GM21737 (cell line): ENCODE data around the gene TACC3.

ENCODE experiments used
- ATAC-seq: cut with Tn5 transposase; IDR thresholded peaks from one replicate; pipeline ENCODE4 v1.9.1; 2021; ENCODE audit warnings: mild to moderate bottlenecking, moderate library complexity; ENCODE audit not compliant: unreplicated experiment

TACC3 gene

DNA sequence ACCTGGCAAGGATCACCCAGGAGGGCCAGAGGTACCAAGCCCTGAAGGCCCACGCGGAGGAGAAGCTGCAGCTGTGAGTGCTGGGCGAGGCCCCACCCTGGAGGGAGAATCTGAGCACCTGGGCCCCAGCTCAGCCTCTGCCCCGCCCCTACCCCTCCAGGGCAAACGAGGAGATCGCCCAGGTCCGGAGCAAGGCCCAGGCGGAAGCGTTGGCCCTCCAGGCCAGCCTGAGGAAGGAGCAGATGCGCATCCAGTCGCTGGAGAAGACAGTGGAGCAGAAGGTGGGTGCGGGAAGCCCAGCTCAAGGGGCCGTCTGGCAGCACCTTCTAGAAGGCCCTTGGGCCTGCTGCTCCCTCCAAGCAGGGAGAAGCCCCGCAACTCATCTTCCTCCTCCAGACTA, 23.2 kb downstream of the TACC3 start:
- ATAC-seq: no peak

DNA sequence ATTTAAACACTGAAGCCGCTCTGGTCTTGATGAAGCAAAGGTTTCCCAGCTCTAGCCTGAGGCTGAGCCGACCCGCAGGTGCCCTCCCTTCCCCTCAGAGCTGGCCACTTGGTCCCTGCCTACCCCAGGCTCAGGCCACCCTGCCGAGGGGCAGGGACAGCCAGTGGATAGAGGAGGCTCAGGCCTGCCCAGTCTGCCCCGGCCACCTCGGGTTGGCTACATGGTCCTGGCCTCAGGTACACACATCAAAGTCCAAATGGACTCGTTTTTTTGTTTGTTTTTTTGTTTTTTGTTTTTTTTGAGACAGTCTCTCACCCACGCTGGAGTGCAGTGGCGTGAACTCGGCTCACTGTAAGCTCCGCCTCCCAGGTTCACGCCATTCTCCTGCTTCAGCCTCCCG, 23.8 kb downstream of the TACC3 start:
- ATAC-seq: no peak

- no peak for ATAC-seq
Measured at GRCh38 chr4:1745697-1746096, 24.4 kb downstream of the TACC3 start.

- ATAC-seq: no peak
Measured at GRCh38 chr4:1746265-1746691, 25.0 kb downstream of the TACC3 start.

DNA sequence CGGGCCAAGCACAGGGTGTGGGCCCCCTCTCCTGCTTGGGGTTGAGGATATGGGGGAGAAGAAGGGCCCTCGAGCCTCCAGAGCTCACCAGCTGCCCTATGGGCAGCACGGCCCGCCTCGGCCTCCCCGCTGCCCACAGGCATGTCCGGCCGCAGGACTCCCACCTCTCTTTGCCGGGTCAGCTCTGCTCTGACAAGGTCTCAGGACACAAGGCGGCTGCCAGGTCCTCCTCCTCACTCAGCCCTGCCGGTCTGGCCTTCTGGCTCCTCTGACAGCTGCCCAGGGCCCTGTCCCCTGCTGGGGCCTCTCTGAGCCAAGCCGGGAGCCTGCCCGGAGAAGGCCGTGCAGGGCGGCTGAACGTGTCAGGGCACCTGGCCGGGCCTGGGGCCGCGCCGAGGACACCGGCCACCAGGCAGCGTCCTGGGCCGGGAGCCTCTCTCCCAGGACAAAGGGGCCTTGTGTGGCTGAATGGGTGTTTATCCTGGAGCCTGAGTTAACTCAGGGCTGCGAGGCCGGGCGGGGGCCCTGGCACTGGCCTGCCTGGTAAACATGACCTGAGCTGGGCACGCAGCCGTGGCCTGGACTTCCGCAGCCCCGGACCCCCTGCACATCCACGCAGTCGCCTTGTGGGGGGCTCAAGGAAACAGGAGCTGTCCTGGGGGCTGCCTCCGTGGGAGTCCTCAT, 25.7 kb downstream of the TACC3 start:
- no peak for ATAC-seq

DNA sequence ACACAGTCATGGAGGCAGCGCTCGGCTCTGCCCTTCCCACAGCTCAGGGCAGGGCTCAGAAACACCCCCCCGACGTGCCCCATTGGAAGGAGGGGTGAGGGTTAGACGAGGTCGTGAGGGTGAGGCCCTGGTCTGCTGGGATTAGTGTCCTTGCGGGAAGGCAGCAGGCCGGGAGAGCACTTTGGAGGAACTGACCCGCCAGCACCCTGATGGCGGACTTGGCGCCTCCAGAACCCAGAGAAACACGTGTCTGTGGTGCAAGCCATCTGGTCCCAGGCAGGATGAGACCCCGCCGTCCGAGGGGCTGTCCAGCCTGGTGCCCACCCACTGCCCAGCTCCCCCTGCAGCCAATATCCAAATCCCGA, 26.3 kb downstream of the TACC3 start:
- ATAC-seq: no peak

GRCh38 chr4:1748465-1748995, 27.2 kb downstream of the TACC3 start:
- no peak for ATAC-seq

DNA sequence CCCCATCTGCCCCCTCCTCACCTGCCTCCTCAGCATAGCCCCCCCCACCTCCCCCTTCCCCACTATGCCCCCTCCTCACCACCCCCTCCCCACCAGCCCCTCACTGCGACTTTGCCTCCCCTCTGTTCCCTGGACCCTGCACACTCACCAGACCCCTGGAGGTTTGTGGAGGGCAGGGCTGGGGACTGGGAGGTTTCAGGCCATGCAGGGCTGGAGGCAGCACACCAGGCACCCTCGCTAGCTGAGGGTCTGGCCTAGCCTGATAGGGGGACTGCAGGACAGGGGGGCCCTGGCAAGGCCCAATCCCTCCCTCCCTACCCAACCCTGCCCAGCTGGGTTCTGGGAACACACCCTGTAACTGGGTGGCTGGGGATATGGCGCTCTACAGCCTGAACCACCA, 28.0 kb downstream of the TACC3 start:
- no peak for ATAC-seq

DNA sequence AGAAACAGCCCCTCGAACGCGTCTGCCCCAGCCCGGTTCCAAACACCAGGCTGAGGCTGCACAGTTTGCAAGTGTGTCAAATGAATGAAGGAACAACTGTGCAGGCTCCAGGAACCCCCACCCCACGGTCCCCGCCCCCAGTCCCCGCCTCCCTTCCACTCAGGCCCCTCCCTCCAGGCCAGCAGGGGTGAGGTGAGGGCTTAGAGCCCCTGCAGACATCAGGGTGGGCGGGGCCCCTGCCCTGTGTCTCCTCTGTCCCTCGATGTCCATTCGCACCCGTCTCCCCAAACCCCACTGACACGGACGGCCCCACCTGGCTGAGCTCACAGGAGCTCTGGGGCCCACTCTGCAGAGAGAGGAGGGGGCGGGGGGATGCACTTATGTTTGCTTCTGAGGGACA, 28.5 kb downstream of the TACC3 start:
- no peak for ATAC-seq

- no peak for ATAC-seq
Measured at GRCh38 chr4:1750381-1751154, 29.2 kb downstream of the TACC3 start.

DNA sequence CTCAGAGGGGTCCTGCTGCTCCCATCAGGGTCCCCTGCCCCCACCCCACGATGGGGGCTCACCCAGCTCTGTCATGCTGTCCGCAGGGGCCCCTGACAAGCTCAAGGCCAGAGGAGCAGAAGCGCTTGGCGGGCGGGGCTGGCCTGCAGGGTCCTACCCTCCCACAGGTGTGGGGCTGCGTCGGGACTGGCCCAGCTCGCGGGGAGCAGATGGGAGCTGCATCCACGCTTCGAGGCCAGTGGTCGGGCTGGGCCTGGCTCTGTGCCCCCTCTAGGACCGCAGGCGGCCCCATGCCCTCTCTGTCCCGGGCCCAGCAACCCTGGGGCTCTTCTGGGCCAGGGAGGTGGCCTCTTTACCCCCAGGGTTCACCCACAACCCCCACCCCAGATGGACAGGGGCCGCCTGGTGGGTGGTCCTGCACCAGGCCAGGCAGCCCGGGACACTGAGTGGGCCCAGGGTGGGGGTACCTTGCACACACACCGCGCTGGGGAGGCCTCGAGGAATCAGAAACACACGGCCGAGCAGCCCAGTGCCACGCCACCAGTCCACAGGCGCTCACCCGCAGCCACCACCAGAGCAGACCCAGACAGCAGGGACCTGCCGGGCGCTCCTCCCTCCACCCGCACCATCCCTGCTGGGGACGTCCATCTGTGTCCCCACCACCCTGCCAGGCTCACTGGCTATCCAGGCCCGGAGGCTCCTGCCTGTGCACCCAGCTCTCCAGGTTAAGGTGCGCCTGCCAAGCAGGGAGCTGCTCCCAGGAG, 30.0 kb downstream of the TACC3 start:
- ATAC-seq: no peak

- no peak for ATAC-seq
Measured at GRCh38 chr4:1751919-1752283, 30.6 kb downstream of the TACC3 start.

GRCh38 chr4:1752284-1753041, 31.1 kb downstream of the TACC3 start:
- ATAC-seq: no peak

- ATAC-seq: no peak
Measured at GRCh38 chr4:1753294-1753696, 32.0 kb downstream of the TACC3 start.

GRCh38 chr4:1753697-1754311, 32.5 kb downstream of the TACC3 start:
- no peak for ATAC-seq

- no peak for ATAC-seq
Measured at GRCh38 chr4:1754336-1754735, 33.0 kb downstream of the TACC3 start.

- no peak for ATAC-seq
Measured at GRCh38 chr4:1755297-1755696, 34.0 kb downstream of the TACC3 start.

DNA sequence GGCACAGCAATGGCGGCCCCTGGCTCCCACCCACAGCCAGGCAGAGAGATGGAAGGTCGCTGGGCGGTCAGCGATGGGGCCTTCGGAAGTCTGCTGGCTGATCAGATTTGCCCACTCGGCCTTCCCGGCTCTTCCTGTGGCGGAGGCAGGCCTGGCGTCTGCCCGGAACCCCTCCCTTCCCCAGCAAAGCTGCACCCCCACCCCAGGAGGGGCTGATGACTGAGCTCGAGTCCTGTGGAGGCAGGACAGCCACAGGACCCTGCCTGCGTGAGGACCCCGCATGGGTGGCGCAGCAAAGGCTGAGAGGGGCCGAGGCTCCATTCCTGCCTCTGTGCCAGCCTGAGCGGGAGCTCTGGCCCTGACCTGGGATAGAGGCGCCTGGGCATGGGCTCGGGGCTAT, 34.8 kb downstream of the TACC3 start:
- no peak for ATAC-seq

GRCh38 chr4:1756893-1757779, 35.8 kb downstream of the TACC3 start:
- no peak for ATAC-seq

DNA sequence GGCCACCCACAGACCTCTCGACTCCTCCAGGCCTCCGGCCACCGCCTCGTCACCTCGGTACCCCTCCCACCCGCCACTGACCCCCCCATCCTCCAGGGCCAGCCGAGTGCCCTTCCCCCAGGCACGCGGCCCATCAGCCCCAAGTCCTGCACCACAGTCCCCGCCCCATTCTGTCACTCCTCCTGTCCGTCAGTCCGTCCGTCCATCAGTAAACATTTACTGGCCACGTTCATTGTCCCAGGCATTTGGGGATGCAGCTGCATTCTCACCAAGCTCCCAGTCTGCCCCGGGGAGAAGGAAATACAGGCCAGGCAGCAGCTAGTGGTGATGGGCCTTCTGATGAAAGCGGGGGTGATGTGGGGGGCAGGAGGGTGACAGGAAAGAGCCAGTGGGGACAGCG, 36.5 kb downstream of the TACC3 start:
- ATAC-seq: no peak
